HFF-Myc (cell line): ENCODE data around the gene TEN1.

ENCODE experiments used
- DNase-seq: peaks from one replicate; pipeline ENCODE4 v3.0.0-alpha.2; 2011; ENCODE audit warnings: low read depth; ENCODE audit errors: extremely low read depth
- H3K4me3 ChIP-seq: replicated peaks from 2 replicates; pipeline ENCODE4 v1.5.1; 2011; ENCODE audit warnings: low read depth, mild to moderate bottlenecking, control low read depth, low read length
- TF ChIP-seq, protein P1 (sequence below): IDR thresholded peaks from 2 replicates; pipeline ENCODE4 v1.5.1; 2012; ENCODE audit warnings: mild to moderate bottlenecking, low read depth, low read length, control low read depth; ENCODE audit errors: missing control alignments

Gene TEN1

GRCh38 chr17:75941442-75941819 lies 37.6 kb upstream of the TEN1 start:
- H3K4me3 ChIP-seq, result peak overlapping the region; percentile 88
- no peak for DNase-seq
- TF ChIP-seq, protein P1, sequence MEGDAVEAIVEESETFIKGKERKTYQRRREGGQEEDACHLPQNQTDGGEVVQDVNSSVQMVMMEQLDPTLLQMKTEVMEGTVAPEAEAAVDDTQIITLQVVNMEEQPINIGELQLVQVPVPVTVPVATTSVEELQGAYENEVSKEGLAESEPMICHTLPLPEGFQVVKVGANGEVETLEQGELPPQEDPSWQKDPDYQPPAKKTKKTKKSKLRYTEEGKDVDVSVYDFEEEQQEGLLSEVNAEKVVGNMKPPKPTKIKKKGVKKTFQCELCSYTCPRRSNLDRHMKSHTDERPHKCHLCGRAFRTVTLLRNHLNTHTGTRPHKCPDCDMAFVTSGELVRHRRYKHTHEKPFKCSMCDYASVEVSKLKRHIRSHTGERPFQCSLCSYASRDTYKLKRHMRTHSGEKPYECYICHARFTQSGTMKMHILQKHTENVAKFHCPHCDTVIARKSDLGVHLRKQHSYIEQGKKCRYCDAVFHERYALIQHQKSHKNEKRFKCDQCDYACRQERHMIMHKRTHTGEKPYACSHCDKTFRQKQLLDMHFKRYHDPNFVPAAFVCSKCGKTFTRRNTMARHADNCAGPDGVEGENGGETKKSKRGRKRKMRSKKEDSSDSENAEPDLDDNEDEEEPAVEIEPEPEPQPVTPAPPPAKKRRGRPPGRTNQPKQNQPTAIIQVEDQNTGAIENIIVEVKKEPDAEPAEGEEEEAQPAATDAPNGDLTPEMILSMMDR, result no peak

DNA sequence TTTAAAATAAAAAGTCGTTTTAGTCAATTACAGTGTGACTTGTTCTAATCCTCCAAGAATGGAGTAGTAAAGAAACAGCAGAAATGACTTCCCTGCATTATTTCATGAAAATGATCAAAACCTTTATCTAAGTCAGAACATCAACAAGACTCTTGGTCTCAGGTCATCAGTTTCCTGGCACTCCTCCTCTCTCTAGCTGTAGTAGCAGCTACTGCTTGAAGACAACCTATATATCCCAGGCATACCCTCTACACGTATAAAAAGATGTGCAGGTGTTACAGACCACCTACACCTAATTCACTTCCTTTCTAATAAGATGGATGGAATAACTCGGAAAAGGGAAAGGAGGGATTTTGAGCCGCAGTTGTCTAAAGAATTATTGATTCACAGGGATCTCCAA lies 36.6 kb upstream of the TEN1 start:
- no peak for DNase-seq
- H3K4me3 ChIP-seq, result no peak overlapping the region
- TF ChIP-seq, protein P1, result no peak

DNA sequence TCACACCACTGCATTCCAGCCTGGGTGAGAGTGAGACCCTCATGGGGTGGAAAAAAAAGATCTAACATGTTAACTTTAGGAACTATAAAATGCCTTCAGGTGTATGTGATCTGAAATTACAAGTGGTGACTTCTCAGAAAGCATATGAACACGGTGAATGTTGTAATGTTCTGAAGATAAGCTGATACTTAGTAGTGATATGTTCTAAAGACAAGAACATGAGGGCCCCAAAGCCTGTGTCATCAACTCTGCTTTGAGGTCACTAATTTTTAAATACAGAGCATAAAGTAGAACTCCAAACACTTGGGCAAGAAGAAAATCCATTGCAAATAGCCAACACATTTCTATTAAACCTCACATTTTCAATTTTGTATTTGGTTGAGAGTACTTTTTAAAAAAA lies 35.5 kb upstream of the TEN1 start:
- DNase-seq, result no peak
- no peak overlapping the region for H3K4me3 ChIP-seq
- TF ChIP-seq, protein P1, result no peak

DNA sequence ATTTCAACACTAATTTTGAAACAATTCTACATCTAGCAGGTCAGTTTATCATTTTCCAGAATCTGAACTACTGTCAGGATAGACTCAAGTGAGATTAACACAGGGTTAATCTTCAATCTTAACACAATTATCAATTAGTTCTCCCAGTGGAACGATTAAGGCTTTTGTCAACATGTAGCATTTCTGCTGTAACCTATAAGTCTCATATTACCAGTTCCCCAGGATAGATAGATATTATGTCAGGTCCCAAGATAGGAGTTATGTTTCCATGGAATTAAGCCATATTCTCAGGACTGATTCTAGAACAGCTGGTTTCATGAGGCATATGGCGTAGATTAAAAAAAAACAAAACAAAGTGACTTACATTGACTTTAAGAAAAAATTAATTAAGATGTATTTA lies 33.8 kb upstream of the TEN1 start:
- no peak for DNase-seq
- TF ChIP-seq, protein P1, result no peak
- no peak overlapping the region for H3K4me3 ChIP-seq

DNA sequence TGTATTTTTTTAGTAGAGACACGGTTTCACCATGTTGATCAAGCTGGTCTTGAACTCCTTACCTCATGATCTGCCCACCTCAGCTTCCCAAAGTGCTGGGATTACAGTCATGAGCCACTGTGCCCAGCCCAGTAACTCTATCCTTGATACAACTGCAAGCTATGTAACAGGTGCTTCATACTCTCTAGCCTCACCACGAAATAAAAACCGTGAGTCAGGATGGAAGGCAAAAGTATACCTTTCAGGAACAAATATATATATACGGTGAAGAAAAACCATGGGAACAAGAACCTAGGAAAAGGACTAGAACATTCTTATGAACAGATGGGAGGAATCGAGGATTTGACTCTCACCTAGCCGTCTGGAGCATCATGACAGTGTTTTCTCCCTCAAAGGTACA lies 28.6 kb upstream of the TEN1 start:
- TF ChIP-seq, protein P1, result no peak
- no peak for DNase-seq
- no peak overlapping the region for H3K4me3 ChIP-seq

DNA sequence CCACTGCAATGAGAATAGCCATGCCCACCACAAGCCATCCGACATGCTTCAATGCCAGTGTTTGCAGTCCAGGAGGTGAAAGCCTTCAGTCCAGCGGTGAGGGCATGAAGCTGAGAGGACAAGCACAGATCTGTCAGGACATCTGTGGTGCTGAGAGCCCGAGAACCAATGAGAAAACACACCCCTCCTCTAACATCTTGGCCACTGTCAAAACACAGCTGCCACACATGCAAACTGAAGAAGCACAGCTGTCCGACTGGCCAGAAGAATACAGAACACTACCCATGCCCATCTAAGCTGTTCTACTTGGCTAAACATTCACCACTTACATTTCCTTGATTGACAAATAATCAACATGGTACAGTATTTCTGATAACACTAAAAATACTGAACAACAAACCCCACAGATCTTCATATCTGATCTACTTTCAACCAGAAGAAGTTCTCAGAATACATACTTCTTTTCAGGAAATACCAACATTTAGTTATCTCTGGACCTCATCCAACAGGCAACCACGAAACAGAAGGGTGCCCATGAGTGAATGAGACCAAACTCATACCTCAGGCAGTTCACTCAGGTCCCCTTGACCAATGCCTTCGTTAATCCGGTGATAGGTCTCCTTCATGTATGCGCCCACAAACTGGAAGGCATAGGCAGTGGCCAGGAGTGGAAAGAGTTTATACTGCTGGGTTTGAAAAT lies 28.0 kb upstream of the TEN1 start:
- H3K4me3 ChIP-seq, result no peak overlapping the region
- DNase-seq, result no peak
- TF ChIP-seq, protein P1, result no peak
